Erythroblast (primary cell): ENCODE data around the gene CLCN3.

Experiments used
- GATA1 ChIP-seq: IDR thresholded peaks from 2 replicates; pipeline ENCODE4 v1.6.1; 2011; ENCODE audit warnings: low read depth, mild to moderate bottlenecking, control low read depth, low read length, moderate library complexity
- POLR2A ChIP-seq: IDR thresholded peaks from 2 replicates; pipeline ENCODE4 v1.6.1; 2011; ENCODE audit warnings: mild to moderate bottlenecking, low read length

- no peak for TF ChIP-seq POLR2A
- no peak for TF ChIP-seq GATA1
These were observed 103.0 kb downstream of the CLCN3 start for GRCh38 chr4:169723207-169723965.
